Choroid plexus epithelial cell (primary cell): ENCODE measurements around the gene RNASE1.

Source experiments
- DNase-seq: peaks from one replicate; pipeline ENCODE4 v3.0.0-alpha.2; 2010; ENCODE audit warnings: low read depth
- H3K4me3 ChIP-seq: 2 replicates; pipeline ENCODE4 v1.5.1; 2011; ENCODE audit warnings: low read depth, mild to moderate bottlenecking, control low read depth, low read length, moderate library complexity
- CTCF ChIP-seq: conservative IDR thresholded peaks from 2 replicates; pipeline ENCODE4 v1.5.1; 2011; ENCODE audit warnings: low read depth, mild to moderate bottlenecking, control low read depth, inconsistent platforms, low read length, moderate library complexity

Gene RNASE1

GRCh38 chr14:20797164-20797563 is 5.5 kb downstream of the RNASE1 start:
- H3K4me3 ChIP-seq: no peak overlapping the region
- DNase-seq: no peak
- no peak for TF ChIP-seq CTCF

GRCh38 chr14:20794644-20795369 is 7.8 kb downstream of the RNASE1 start:
- DNase-seq: no peak
- no peak overlapping the region for H3K4me3 ChIP-seq
- TF ChIP-seq CTCF: no peak

GRCh38 chr14:20792556-20792955 is 10.1 kb downstream of the RNASE1 start:
- TF ChIP-seq CTCF: no peak
- H3K4me3 ChIP-seq: no peak overlapping the region
- DNase-seq: no peak

GRCh38 chr14:20791597-20791996 is 11.0 kb downstream of the RNASE1 start:
- TF ChIP-seq CTCF: no peak
- no peak overlapping the region for H3K4me3 ChIP-seq
- DNase-seq: no peak

- no peak for TF ChIP-seq CTCF
- DNase-seq: no peak
- no peak overlapping the region for H3K4me3 ChIP-seq
Observed at GRCh38 chr14:20791187-20791586, 11.5 kb downstream of the RNASE1 start.

- no peak overlapping the region for H3K4me3 ChIP-seq
- no peak for DNase-seq
- no peak for TF ChIP-seq CTCF
Observed at GRCh38 chr14:20790464-20791116, 12.1 kb downstream of the RNASE1 start.
